GM19328 (cell line): Measurements from ENCODE around the gene AGMAT.
A peak's percentile ranks its signal among the peaks of the same experiment; 100 is the strongest.

Experiments used
- ATAC-seq: cut with Tn5 transposase; IDR thresholded peaks from one replicate; pipeline ENCODE4 v1.9.1; 2021; ENCODE audit warnings: mild to moderate bottlenecking, moderate library complexity; ENCODE audit not compliant: unreplicated experiment

Gene AGMAT

DNA sequence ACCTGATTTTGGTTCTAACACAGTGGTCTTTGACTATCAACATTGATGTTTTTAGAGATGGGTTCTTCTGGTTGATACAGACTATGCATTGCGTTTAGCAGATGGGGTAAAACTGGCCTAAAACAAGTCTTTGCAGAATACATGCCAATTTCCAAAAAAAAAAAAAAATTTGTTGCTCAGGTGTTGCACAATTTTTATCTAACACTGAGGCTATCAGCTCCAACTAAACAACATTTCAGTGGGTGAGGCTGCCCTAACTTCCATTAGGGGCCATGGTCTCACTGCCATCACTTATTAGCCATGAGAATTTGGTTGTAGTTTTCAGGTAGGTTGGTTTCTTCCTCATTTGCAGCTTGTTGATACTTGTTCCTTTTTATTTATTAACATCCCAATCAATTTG lies 14.0 kb downstream of the AGMAT start:
- ATAC-seq, result no peak

DNA sequence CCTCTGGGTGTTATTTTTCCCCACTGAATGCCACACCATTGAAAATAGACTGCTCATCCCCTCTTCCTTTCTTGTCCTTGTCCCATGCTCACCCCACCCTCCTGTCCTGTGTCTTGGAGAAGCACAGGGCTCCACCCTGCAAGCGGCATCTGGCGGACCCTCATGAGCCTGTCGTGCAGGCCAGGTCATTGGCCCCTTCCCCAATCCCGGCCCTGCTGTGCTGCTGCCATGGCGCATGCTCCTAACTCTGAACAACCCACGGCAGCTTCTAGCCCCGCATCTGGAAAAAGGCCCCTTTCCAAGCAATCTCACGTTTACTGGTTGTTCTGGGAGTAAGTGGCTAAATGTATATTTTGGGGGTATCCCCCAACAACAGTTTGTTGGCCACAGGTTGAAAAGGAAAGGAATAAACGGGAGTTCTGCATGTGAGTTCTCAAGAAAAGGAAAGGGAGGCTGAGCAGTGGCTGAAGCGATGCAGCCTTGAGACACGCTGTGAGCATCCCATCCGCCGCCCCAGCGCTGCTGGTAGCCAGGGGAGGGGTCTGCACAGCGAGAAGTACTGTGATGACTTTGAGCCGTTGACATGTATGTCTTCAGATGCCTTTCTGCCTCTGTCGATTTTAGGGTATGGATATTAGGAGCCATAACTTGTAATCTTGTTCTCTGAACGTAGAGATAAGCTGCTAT lies 16.3 kb downstream of the AGMAT start:
- ATAC-seq, result no peak

DNA sequence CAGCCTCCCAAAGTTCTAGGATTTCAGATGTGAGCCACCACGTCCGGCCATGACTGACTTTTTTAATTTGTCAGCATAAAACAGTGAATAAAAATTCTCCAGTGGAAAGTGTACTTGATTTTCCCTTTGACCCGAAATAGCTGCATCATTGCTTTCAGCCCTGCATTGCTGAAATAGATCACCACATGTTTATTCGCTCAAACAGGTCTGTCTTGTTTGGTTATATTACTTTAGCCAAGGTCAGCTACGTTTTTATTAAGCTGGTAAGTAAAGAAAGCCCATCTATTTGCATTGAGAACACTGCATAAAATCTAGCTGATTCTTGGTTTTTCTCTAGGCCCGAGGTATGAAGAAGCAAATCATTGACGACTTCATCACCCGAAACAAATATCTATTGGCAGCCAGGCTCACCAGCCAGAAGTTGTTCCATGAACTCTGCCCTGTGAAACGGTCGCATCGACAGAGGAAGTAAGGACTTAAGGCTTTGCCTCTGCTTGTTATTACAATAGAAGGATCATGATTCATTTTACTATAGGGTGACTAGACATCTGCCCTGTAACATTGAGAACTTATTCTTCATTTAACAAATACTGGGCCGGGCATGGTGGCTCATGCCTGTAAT lies 25.6 kb downstream of the AGMAT start:
- no peak for ATAC-seq

DNA sequence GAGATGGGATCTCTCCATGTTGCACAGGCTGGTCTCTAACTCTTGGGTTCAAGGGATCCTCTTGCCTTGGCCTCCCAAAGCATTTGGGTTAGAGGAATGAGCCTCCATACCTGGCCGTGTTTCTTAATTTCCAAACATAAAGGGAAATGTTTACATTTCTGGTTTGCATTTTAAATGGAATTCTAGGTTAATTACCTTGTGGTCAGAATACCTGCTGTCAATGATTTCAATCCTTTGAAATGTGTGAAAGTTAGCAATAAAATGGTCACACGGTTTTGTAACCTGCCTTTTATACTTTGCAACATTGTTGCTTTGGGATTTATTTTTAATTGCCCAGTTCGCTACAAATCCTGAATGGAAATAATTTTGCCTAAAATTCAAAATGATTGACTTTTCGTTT lies 26.3 kb downstream of the AGMAT start:
- no peak for ATAC-seq

DNA sequence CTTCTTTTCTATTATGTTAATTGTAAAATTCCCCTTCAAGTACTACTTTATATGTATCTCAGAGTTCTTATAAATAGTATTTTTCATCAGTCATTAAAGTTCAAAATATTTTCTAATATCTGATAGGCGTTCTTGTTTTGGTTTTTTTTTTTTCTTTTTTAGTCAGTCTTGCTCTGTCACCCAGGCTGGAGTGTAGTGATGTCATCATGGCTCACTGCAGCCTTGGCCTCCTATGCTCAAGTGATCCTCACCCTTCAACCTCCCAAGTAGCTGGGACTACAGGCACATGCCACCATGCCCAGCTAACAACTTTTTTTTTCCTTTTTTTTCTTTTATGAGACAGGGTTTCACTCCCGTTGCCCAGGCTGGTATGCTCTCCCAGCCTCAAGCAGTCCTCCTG lies 27.3 kb downstream of the AGMAT start:
- ATAC-seq, result no peak

DNA sequence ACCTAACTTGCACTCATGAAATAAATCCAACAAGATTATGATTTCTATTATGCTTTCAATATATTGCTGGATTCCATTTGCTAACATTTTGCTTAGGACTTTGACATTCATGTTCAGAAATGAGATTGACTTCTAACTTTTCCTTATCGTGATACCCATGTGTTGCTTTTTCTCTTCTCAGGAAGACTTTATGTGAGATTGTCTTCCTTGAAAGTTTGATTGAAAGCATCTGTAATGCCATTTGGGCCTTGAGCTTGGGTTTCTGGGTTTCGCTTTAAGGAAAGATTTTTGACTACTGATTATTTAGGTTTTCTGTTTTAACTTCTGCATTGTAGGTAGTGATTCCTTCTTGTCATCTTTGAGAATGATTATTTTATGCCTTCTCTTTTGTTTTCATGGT lies 27.8 kb downstream of the AGMAT start:
- no peak for ATAC-seq

DNA sequence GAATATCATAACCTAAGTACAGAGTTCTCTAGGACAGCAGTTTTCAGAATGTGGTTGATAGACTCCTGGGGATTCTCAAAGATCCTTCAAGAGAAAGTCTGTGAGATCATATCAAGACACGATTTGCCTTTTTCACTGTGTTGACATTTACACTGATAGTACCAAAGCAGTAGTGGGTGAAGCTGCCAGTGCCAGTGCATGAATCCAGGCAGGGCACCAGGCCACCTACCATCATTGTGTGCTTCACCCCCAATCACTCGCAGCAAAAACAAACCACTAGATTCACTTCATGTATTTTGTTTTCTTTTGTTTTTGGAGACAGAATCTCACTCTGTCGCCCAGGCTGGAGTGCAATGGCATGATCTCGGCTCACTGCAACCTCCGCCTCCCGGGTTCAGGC lies 34.3 kb downstream of the AGMAT start:
- no peak for ATAC-seq

DNA sequence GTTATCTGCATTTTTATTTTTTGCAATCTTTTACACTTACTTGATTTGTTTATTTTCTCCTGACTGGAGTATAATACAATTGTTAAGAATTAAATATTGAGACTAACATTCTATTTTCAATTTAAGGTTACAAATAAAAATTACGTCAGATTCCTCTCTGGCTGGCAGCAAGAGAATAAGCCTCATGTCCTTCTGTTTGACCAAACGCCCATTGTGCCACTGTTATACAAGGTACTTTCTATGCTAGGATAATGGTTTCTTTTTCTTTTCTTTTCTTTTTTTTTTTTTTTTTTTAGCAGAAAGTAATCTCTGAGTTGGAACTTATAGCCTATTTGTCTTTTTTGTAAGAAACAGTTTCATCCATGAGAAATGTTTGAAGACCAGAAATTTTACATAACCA lies 38.2 kb downstream of the AGMAT start:
- no peak for ATAC-seq

DNA sequence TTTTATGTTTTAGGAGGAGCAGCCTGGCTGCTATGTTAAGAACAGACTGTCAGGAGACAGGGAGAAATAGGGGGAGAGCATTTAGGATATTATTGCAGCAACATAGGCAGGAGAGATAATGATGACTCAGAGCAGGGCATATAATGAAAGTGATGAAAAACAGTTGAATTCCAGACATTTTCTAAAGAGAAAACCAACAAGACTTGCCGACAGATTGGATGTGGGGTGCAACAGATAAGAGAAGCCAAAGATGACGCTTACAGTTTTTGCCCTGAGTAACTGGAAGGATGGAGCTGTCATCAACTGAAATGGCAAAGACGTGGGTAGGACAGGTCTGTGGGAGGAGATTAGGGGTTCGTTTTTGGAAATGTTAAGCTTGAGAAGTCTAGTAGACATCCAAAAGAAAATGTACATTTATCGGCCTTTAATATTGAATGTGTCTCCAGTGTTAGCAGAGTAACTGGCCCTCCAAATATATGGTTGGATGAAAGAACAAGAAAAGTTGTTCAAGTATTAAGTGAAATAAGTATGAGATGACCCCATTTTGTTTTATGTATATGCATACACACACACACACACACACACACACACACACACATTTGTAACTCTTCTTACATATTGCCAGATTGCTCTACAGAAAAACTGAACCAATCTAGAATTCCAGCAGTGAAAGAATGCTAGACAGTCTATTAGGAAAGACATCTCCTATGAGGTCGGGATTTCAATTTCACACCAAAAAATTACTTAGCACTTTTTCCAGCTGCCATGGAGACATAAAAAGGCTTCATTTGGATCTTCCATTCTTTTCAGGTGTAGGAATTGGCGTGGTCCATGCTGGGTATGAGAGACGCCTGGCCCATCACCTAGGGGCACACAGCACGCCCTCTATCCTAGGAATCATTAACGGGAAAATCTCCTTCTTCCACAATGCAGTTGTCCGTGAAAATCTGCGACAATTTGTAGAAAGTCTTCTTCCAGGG lies 41.0 kb downstream of the AGMAT start:
- ATAC-seq, result no peak

DNA sequence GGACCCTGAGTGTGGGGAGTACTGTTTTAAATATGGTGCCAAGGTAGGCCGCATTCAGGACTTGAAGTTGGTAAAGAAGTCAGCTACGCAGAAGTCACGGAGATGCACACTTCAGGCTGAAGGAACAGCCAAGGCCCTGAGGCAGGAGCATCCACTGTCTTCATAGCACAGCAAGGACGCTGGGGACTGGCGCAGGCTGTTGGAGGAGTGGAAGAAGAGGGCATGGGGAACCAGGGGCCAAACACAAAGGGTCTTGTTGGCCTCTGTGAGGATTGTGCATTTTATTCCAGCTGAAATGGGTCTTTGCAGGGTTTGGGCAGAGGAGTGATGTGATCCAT lies 41.6 kb downstream of the AGMAT start:
- no peak for ATAC-seq

DNA sequence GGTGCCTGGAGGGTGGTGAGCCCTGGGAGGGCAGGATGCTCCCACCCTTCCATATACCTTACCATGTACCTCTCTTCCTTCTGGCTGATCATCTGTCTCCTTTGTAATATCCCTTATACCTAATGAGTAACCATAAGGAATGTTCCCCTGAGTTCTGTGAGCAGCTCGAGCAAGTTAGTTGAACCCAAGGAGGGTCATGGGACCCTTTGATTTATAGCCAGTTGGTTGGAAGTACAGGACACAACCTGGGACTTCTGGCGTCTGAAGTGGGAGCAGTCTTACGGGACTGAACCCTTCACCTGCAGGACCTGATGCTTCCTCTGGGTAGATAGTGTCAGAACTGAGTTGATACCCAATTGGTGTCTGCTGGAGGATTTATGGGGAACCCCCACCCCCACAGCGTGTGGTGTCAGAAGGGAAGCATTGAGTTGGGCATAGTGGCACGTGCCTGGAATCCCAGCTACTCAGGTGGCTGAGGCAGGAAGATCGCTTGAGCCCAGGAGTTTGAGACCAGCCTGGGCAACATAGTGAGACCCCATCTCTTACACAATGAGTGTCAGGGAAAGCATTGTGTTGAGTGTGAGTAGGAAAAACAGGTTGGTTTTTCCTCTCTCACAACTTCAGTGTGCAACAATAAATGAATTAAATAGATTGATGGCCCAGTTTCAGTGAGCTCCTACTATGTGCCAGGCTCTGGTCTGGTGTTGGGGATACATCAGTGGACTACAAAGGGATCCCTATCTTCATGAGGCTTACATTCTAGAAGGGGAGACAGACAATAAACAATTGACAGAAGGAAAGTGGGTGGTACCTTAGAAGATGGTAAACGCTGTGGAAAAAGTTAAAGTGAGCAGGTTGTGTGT lies 42.2 kb downstream of the AGMAT start:
- no peak for ATAC-seq

DNA sequence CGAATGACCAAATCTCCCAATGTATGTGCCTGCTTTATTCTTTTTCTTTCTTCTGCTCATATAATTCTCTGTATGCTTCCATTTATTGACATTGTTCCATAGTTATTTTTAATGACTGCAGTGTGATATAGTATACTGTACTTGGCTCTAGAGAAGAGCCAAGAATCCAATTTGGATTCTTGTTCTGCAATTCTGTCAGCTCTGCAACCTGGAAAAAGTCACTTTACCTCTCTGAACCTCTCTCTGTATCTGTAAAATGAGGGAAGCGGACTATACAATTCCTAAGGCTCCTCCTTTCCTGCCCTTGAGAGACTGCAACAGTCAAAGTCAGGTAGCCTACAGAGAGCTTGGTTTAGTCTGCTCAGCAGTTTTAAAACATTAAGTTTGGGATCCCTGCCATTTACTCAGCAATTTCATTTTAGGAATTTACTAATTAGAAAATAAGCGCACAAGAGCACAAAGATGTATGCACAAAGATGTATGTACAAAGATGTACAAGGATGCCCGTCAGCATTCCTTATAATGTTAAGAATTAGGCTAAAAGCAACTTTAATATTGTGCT lies 43.5 kb downstream of the AGMAT start:
- no peak for ATAC-seq

DNA sequence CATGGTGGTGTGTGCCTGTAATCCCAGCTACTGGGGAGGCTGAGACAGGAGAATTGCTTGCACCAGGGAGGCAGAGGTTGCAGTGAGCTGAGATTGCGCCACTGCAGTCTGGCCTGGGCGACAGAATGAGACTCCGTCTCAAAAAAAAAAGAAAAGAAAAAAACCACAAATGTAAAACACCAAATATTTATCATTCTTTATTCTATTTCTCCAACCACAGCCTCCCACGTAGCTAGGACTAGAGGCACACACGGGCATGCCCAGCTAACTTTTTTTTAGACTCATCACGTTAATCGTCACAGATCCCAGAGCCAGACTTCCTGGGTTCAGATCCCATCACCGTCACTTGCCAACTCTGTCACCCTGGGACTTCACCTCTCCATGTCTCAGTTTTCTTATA lies 44.7 kb downstream of the AGMAT start:
- no peak for ATAC-seq

DNA sequence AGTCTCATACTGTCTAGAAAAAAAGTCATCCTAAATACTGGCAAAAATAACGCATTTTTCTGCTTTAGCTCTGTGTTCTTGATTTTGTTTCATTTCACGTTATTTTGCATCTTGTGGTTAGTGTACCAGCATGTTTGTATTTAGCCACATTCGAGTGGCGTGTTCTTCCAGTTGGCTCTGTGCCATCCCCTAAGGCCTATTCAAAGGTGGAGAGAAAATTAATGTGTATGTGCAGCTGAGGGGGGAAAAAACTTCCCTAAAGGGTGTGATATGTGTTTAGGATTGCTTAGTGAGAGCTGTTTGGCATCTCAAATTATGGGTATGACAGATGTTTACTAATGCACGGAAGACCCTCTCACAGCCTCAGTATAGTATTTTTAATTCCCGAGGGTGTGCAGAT lies 46.1 kb downstream of the AGMAT start:
- ATAC-seq, result no peak

DNA sequence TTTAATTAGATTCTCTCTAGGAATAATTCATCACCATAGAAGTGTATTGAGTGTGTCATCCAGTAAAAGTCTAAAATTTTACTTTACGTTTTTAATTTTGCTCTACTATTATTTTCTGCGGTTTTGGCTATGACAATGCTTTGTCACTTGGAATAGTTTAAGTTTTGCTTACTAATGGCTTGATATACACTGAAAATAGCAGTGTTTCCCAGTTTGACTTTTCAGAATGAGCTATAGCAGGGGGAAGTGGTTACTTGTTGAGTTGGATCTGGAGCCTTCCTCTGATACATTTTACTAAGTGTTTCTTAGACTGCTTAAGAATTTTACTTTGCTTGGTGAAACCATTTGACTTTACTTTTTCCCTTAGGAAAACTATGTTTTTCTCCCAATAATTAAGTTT lies 53.2 kb downstream of the AGMAT start:
- no peak for ATAC-seq

DNA sequence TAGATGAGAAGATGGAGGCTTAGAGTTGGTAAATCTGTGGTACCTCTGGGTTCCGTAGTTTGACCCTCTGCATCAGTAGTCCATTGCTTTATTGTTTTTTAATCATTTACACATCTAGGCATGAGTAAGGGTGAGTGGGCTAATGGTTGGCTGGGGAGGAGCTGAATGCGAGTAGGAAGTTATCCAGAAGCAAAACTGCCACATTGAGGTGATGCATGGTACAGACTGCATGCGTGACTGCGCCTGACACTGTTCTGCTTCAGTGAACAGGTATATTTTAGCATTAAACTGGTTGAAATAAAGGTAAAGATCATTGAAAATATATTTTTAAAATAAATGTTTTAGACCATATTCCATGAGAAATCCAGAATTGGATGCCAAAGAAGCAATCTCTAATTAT lies 53.8 kb downstream of the AGMAT start:
- ATAC-seq, result no peak

DNA sequence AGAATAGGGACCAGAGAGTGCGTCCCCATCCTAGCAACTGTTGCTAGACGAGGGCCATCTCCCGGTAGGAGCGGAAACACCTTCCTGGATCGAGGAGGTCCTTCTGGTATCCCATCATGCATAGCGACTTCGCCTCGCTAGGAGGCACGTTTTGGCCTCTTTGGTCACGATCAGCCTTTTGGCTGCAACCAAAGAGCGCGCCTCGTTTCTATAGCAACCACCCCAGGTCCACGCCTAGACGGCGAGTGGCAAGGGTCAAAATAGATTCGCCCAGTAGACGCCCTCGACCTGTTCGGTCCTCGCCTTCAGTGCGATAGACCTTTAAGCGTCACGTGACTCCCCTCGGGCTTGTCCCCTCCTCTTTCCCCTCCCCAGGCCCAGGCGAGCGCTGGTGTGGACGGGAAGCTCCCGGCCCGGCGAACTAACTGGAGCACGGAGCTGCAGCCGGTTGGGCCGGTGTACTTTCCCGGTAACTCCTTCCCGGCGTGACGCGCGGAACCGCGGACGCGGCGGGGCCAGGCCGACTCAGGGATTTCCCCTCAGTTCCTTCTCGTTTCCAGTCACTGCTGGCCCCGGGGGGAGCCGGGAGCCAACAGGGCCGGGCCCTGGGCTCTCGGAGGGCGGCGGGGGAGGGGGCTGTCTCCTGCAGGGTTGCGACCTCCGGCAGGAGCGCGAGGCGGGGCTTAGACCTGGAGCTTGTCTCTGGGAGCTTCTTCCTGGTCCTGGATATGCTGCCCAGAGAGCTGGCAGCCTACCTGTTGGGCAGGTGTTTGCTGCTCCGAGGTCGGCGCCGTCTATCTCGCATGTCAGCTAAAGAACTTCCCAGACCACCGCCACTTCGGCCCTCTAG lies 58.1 kb downstream of the AGMAT start, which contains the start of gene DNAJC16:
DNAJC16 (plus strand) TSS at position 359 of the 850 bp plus-strand sequence. CDS start 2,258 bp downstream, outside the sequence.
- ATAC-seq, result peak; percentile 54

DNA sequence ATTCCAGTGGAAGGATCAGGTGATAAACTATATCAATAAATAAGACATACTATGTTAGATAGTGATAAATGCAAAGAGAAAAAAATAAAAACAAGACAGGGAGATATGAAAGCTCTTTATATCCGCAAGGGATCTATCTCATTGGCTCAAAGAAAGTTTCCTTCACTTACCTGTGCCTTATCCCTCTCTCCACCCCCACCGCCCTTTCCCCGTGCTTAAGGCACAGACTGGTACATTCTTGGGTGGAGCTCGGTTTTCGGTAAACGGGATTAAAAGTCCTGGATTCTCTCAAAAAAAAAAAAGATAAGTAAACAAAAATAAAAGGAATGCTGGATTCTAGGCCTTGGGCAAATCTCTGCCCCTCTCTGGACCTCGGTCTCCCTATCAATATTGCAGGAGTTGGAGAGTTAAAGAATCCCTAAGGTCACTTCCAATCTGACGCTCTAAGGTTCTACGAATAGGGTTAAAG lies 58.8 kb downstream of the AGMAT start:
- ATAC-seq, result no peak
